Fibroblast of mammary gland (primary cell): ENCODE results near the gene PIP5K1A.

Source experiments
- DNase-seq: peaks from one replicate; pipeline ENCODE4 v3.0.0-alpha.2; 2010; ENCODE audit warnings: low read depth
- H3K4me3 ChIP-seq: 2 replicates; pipeline ENCODE4 v1.5.1; 2011; ENCODE audit warnings: low read depth, mild to moderate bottlenecking, low read length, moderate library complexity; ENCODE audit not compliant: control insufficient read depth
- TF ChIP-seq, protein P1 (sequence below): conservative IDR thresholded peaks from 2 replicates; pipeline ENCODE4 v1.5.1; 2011; ENCODE audit warnings: low read depth, low read length, inconsistent platforms; ENCODE audit not compliant: control insufficient read depth, insufficient read depth

Gene PIP5K1A

GRCh38 chr1:151289080-151289935 is 91.0 kb downstream of the PIP5K1A start:
- TF ChIP-seq, protein P1, sequence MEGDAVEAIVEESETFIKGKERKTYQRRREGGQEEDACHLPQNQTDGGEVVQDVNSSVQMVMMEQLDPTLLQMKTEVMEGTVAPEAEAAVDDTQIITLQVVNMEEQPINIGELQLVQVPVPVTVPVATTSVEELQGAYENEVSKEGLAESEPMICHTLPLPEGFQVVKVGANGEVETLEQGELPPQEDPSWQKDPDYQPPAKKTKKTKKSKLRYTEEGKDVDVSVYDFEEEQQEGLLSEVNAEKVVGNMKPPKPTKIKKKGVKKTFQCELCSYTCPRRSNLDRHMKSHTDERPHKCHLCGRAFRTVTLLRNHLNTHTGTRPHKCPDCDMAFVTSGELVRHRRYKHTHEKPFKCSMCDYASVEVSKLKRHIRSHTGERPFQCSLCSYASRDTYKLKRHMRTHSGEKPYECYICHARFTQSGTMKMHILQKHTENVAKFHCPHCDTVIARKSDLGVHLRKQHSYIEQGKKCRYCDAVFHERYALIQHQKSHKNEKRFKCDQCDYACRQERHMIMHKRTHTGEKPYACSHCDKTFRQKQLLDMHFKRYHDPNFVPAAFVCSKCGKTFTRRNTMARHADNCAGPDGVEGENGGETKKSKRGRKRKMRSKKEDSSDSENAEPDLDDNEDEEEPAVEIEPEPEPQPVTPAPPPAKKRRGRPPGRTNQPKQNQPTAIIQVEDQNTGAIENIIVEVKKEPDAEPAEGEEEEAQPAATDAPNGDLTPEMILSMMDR: no peak
- no peak for DNase-seq
- no peak overlapping the region for H3K4me3 ChIP-seq

- DNase-seq: no peak
- H3K4me3 ChIP-seq: no peak overlapping the region
These were observed 91.8 kb downstream of the PIP5K1A start for GRCh38 chr1:151289991-151290708.

DNA sequence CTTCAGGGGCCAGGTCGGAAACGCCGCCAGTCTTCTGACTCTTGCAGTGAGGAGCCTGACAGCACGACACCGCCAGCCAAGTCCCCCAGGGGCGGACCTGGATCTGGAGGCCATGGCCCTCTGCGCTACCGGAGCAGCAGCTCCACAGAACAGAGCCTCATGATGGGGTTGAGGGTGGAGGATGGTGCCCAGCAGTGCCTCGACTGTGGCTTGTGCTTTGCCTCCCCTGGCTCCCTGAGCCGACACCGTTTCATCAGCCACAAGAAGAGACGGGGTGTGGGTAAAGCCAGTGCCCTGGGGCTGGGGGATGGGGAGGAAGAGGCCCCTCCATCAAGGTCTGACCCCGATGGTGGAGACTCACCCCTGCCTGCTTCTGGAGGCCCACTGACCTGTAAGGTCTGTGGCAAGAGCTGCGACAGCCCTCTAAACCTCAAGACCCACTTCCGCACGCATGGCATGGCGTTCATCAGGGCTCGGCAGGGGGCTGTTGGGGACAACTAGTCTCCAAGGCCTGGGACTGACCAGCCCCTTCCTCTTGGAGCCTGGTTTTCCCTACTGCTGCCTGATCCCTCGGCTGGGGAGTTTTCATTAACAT is 92.5 kb downstream of the PIP5K1A start:
- no peak for DNase-seq
- H3K4me3 ChIP-seq: no peak overlapping the region
- TF ChIP-seq, protein P1: no peak

More at GRCh38 chr1:151289991-151290708, 91.8 kb downstream of the PIP5K1A start:
- TF ChIP-seq, protein P1: no peak

DNA sequence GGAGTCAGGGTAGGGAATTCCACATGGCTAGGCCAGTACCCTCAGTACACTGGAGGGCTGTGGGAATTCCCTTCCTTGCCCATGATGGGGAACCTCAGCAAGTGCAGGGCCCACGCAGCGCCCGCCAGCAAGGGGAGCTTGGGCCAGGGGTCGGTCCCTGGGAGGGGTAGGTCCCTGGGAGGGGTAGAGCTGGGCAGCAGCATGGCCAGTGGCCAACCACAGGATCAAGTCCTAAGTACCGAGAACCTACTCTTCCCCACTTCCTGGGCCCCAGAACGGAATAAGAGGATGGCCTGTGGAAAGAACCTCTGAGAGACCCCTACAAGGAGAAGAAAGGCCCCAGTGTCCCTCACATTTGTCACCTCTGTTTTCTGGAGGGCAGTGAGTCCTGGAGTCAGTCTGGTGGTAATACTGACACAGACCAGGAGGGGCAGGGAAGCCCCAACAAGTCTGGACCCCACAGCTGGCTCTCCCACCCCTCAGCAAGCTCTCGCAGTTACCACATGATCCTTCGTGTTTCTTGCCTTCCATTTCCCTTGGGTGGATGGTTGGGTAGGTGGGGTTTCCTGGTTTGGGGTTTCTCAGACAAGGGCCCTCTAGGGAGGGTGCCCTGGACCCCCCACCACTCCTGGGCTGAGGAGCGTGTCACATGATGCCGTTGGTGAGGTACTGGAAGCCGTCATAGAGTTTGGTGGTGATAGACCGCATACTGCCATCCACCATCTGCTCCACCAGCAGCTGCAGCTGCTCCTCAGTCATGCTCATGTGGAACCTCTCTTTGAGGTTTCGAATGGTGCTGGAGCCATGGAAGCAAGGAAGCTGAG is 94.1 kb downstream of the PIP5K1A start:
- H3K4me3 ChIP-seq: no peak overlapping the region
- TF ChIP-seq, protein P1: no peak
- DNase-seq: no peak

- TF ChIP-seq, protein P1: no peak
- no peak for DNase-seq
- no peak overlapping the region for H3K4me3 ChIP-seq
These were observed 94.7 kb downstream of the PIP5K1A start for GRCh38 chr1:151293093-151293492.

- TF ChIP-seq, protein P1: no peak
- DNase-seq: no peak
- H3K4me3 ChIP-seq: no peak overlapping the region
These were observed 96.5 kb downstream of the PIP5K1A start for GRCh38 chr1:151294742-151295462.
